ENCODE measurements around the gene TMEM259.
A peak's percentile ranks its signal among the peaks of the same experiment; 100 is the strongest.

TMEM259 gene

DNA sequence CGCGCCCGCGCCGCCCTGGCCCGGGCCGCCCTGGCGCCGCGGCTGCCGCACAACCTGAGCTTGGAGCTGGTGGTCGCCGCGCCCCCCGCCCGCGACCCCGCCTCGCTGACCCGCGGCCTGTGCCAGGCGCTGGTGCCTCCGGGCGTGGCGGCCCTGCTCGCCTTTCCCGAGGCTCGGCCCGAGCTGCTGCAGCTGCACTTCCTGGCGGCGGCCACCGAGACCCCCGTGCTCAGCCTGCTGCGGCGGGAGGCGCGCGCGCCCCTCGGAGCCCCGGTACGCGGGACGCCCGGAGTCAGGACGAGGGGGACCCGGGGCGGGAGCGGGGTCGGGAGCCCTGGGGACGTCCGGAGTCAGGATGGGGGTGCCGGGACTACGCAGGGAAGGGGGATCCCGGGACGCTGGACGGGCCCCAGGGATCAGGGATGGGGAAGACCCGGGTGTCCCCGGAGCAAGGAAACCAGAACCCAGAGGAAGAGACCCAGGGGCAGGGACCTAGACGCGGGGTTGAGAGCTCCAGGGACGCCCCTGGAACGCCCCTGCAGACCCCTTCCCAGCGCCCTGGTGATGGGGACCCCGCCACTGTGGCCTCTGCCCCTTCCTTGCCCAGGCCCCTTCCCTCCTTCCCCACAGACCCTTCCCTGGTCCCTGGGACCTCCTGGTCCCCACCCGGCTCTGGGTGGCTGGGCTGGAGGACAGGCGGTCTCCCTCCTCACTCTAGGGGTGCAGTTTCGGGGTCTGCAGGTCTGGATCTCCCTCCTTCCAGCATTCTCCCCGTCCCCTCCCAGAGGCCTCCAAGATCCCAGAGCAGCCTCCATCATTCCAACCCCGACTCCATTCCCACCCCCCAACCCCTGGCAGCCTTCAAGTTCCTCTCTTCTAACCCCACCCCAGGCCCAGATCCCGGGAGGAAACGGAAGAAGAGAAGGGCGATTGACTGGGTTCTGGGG lies 20.1 kb downstream of the TMEM259 start:
- no peak for DNase-seq

DNA sequence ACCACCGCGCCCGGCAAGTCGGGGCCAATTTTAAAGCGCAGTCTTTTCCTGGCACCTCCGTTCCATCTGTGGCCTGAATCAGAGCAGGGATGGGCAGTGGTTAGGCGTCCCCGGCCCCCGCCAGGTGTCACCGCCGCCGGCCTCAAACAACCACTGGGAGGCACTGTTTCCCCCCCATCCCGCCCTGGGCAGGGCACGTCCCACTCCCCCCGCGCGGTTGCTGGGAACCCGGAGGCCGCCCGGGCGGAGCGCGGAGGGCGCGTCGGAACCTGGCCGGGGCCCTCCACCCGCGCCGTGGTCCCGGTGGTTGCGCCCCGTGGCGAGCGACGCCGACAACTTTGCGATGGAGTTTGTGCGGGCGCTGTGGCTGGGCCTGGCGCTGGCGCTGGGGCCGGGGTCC lies 20.8 kb downstream of the TMEM259 start, which contains the start of gene GRIN3B:
TSS of gene GRIN3B (plus strand) at position 325 of the 400 bp plus-strand sequence. CDS start at position 344, 19 bp downstream.
- no peak for DNase-seq

DNA sequence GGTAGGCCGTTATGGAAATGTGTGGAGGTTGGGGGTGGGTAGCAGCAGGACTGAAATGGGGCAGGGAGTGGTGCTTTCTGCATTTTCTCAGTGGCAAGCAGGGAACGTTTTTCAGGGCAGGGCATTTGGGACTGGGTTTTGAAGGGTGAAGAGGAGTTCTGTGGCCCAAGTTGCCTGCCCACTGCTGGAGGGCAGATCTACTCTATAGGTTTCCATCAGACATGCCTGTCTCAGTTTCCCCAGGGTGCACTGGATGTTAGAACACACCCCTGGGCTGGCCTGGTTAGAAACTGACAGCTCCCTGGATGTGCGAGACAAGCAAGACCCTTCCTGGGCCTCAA lies 21.6 kb downstream of the TMEM259 start:
- DNase-seq, result no peak

DNA sequence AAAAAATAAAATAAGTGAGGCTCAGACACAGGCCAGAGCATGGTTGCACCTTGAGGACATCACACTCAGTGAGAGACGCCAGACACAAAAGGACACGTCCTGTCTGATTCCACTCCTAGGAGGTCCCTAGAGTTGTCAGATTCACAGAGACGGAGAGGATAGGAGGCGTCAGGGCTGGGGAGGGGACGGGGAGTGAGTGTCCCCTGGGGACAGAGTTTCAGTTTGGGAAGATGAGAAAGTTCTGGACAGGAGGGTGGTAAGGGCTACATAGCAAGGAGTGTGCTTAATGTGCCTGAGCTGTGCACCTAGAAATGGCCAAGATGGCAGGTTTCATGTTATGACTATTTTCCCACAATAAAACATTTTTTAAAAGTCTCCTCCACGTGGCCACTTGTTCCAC lies 22.9 kb downstream of the TMEM259 start:
- DNase-seq, result no peak

DNA sequence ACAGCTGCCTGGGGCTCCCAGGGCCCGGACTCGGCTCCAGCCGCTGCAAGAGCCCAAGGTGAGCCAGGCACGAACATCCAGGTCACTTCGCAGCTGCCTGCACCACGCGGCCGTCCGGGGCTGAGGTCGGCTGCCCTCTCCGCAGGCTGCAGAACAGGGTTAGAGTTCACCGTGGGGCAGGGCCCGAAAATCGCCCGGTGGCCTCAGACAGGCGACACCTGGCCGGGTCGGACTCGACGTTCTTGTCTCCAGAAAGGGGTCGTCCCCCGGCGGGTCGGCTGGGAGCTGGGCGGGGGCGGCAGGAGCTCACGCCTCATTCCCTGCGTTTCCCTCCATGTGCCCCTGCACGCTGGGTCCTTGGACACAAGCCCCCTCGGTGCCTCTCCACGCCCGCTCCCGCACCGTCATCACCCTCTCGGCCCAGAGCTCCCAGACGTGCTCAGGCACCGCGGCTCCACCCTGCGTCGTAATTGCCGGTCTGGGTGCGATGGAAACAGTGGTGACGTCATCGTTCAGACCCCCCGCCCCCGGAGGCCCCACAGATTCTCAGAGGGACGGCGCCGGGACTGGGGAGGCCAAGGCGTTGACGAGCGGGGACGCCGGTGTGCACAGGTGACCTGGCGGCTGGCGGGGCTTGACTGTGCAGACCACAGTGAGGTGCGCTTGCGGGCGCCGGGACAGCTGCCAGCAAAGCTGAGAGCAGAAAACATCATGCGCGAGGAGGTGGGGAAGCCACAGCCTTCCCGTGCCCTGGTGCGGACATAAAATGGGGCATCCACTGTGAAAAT lies 24.7 kb downstream of the TMEM259 start:
- DNase-seq, result peak; percentile 22 to 58

DNA sequence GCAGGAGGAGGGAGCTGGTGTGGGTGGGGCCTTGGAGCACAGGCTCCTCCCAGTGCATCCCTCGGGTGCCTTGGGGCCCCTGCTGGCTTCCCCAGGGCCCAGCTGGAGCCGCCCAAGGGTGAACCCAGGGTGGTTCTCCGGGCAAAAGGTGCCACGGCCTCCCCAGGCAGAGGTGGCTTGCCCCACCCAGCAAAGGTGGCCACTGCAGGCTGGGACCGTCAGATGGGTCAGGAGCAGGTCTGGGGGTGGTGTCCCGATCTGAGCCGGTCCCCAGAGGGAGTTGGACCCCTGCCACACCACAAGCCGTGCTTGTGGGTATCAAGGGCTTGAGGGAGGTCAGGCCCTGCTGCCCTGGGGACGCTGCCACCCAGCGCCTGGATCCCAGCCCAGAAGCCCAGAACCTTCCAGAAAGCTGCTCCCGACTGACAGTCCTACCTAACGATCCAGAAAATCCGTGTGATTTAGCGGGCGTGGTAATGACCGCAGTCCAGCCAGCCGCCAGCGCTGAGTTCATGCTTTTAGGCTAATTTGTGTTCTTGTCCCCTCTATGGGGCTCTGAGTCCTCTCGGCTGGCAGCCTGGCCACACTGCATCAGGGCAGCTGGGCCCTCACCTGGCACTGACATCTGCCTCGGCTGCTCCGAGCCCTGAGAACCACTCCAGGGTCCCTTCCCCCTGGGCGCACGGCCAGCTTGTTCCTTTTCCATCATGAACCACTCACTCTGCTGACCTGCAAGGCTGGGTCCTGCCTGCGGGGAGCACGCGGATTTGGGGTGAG lies 25.7 kb downstream of the TMEM259 start:
- DNase-seq, result peak in 1 of 2 experiments; percentile 15

DNA sequence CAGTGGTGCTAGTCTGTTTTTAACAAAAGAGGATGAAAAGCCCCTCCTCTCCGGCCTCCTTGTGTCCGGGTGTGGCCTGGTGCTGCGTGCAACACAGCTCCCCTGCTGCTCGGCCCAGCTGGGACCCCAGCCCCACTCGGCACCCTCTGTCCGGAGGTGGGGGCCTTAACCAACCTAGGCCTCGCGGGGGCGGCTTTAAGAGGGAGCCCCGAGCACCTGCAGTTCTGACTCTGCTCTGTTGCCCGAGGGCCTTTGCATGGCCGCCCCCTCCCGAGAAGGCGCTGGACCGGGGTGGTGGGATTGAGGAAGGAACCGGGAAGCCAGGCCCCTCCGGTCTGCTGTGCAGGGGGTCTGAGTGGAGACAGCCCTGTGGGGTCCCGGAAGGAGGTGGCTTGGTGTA lies 26.4 kb downstream of the TMEM259 start:
- DNase-seq, result no peak

DNA sequence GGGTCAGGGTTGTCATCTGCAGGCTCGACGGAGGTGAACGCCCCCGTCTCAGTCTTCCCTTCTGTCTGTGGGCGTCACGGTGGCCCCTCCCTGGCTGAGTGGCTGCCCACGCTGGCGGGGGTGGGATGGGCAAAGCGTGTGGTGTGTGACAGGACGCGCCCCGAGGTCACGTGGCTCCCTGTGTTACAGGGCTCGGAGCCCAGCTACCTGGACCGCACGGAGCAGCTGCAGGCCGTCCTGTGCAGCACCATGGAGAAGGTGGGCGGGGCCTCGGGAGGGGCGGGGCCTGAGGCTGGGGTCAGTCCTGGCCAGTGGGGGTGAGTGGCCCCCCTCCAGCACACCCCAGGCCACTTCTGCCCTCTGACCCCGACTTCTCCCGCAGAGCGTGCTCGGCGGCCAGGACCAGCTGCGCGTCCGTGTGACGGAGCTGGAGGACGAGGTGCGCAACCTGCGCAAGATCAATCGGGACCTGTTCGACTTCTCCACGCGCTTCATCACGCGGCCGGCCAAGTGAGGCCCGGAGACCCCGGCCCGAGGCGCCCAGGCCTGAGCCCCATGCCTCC lies 27.0 kb downstream of the TMEM259 start:
- no peak for DNase-seq

DNA sequence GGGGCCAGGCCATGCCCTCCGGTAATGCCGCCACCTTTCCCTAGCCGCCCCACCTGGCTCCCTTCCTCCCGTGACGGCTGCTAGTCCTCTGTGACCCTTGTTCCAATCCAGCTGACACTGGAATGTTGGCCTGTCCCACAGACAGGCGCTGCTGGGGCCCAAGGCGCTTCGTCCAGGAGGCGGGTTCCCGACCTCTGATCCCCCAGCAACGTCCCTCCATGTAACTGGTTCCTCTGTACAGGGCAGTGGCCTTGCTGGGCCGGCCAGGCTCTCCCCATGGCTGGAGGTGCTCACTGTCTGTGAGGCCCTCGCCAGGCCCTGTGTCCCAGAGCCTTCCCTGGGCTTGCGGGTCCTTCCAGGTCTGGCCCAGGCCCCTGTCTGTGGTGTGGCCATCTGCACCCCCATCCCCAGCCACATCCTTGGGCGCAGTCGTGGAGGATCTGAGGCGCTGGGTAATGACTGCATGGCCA lies 27.5 kb downstream of the TMEM259 start:
- DNase-seq, result no peak

DNA sequence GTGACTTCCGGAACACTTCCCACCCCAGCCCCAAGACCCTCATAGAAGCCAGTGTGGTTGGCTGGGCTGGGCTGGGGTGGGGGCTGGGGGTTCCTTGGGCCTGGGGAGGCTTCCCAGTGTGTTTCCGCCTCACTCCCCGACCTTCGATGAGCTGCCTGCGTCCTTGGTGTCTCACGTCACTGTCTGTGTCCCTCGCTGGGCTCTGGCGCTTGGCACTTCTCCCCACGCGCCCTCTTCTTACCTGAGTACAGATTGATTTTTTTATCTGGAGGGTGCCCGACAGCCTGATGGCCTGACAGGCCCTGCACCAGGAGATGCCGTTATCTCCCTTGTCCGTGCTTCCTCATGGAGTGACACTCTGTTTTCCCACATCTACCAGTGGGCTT lies 28.3 kb downstream of the TMEM259 start:
- DNase-seq, result no peak

DNA sequence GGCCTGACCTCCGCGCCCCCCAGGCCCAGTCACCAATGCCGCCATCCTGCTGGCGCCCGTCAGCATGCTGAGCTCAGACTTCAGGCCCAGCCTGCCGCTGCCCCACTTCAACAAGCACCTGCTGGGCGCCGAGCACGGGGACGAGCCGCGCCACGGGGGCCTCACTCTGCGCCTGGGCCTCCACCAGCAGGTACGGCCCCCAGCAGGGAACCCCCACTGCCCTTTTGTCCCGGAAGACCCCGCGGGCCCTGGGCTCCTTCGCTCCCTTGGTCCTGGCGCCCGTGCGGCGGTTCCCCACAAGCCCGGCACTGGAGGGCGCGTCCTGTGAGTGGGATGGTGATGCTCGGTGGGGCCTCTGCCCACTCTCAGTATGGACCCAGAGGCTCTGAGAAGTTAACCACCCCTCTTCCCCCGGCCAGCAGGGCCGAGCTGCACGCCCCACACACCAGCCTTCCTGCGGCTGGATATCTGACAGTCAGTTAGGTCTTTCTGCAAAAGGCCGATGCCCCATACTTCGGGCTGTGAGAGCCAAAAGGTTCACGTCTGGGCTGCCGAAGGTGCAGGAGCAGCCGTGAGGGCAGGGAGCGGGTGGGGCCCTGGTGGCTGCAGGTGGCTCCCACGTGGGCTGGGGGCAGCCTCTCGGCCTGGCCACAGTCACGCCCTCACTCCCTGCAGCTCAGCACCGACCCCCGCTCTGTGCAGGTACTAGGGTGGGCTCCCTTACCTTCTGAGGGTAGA lies 28.8 kb downstream of the TMEM259 start:
- DNase-seq, result no peak

DNA sequence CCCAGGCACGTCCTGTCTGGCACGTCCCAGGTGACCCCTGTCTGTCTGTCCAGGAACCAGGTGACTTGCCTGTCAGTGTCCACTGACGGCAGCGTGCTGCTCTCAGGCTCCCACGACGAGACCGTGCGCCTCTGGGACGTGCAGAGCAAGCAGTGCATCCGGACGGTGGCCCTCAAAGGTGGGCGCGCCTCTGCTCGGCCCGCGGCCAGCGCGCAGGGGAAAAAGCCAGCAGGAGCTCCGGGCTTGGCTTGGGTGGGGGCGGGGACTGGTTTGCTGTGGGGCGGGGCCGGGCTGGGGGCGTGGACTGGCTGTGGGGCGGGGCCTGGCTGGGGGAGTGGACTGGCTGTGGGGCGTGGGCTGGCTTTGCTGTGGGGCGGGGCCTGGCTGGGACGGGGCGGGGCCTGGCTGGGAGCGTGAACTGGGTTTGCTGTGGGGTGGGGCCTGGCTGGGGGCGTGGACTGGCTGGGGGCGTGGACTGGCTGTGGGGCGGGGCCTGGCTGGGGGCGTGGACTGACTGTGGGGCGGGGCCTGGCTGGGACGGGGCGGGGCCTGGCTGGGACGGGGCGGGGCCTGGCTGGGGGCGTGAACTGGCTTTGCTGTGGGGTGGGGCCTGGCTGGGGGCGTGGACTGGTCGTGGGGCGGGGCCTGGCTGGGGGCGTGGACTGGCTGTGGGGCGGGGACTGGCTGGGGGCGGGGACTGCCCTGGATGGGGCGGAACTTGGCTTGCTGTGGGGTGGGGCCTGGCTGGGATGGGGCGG lies 29.6 kb downstream of the TMEM259 start:
- DNase-seq, result no peak

DNA sequence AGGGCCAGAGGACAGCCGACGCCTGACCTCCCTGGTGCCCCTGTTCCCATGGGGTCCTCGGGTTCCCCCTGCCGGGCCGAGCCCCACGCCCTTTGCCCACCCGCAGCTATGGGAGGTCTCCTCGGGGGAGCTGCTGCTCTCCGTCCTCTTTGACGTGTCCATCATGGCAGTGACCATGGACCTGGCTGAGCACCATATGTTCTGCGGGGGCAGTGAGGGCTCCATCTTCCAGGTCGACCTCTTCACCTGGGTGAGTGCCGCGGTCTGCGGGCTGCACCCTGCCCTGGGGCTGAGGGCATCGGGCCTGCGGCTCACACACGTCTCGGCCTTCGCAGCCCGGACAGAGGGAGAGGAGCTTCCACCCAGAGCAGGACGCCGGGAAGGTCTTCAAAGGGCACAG lies 30.2 kb downstream of the TMEM259 start:
- no peak for DNase-seq

DNA sequence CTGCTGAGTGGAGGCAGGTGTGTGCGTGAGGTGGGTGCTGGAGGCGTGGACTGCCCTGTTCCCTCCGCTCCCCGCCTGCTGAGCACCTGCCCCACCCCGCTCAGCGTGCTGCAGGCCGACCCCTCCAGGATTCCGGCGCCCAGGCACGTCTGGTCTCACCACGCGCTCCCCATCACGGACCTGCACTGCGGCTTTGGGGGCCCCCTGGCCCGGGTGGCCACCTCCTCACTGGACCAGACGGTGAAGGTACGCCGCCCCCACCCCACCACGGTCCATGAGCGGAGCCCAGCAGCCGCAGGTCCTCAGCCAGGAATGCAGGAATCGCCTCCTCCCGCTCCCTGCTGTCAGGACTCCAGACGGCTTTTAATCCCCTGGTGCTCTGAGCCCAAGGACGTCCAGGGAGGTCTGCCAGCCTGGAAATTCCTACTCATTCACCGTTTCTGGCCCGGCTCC lies 30.8 kb downstream of the TMEM259 start:
- DNase-seq, result no peak

DNA sequence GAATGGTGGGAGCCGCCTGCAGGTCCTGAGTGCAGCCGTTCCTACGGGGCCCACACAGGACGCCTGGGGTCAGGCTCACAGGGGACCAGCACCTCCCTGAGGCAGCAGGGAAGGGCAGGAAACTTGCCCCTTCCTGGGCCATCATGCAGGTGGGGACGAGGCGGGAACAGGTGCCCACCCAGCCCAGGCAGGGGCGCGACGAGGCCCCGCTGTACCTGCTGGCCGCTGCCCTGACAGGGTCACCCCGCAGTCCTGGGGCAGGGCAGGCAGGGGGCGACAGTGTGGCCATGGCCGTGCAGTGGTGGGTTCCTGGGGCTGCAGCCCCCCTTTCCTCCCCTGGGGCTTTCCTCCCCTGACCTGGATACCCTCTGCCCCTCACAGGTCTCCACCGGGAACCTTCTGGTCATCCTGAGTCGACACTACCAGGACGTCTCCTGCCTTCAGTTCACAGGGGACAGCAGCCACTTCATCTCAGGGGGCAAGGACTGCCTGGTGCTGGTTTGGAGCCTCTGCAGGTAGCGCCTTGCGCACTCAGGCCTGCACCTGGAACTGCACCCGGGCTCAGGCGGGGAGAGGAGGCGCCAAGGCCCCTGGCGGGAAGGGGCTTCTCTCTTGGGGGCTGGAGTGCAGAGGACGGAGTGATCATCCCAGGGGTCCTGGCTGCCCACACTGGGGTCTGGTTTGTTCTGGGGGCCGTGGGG lies 31.4 kb downstream of the TMEM259 start:
- DNase-seq, result no peak

DNA sequence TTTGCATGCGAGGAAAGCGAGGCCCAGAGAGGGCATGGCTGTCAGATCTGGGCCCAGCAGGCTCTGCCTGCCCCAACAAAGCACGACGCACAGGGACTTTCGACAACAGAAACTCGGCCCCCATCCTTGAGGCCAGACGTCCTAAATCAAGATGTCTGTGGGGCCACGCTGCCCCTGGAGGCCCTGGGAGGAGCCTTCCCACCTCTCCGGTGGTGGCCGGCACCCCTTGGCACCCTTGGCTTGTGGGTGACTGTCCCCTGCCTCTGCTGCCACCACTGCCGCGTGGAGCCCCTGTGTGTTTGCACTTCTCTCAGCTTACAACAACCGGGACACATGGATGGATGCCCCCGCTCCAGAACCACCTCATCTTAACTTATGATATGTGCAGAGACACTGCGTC lies 32.4 kb downstream of the TMEM259 start:
- DNase-seq, result no peak

DNA sequence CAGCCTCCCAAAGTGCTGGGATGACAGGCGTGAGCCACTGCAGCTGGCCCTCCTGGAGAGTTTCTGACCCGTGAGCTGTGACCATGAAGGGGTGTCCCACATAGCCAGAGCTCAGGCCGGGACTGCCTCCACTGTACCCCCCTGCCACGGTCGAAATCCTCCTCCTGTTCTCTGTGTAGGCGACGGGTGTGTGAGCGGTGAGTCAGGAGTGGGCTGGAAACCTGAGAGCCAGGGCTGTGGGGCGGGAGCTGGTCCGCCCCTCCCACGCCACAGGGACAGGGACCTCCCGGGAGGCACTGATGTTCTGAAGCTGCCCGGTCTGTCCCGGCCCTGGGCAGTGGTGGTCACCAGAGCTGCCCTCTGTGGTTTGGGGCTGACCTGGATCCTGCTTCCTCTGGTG lies 32.8 kb downstream of the TMEM259 start:
- no peak for DNase-seq

DNA sequence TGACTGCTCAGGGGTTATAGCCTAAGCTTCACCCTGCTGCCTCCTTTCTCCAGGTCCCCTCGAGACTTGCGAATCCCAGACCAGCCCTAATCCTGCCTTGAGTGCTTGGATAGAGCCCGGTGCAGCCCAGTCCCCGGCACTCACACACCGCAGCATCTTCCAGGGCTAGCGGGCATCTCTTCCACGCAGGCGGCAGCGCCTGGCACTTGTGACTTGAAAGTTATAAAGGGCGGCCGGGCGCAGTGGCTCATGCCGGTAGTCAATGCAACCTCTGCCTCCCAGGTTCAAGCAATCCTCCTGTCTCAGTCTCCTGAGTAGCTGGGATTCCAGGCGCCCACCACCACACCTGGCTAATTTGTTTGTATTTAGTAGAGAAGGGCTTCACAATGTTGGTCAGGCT lies 34.8 kb downstream of the TMEM259 start:
- no peak for DNase-seq

DNA sequence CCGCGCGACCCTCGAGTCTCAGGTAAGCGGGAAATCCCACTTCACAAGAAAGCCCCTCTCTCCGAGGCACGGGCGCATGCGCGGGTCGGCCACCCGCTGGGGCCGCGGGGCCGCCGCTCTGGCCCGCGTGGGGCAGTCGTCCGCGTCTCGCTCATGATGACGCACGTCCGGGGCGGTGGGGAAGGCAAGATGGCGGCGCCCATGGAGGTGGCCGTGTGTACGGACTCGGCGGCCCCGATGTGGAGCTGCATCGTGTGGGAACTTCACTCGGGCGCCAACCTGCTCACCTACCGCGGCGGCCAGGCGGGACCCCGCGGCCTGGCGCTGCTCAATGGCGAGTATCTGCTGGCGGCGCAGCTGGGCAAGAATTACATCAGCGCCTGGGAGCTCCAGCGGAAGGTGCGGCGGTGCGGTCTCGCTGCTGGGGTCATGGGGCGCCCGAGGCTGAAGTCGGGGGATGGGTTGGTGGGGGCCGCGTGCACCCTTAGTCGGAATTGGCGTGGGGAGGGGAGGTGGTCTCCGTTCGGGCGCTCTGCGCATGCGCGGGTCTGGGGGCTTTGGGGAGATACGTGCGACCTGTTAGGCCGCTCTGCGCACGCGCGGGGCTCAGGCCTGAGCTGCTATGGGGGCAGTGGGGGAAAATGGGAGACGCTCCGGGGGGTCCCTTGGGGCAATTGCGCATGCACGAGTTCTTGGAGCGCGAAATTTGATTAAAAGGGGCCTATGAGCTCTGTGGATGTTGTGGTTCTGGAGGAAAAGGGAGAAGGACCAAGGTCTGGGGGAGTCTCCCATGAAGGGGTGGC lies 36.6 kb downstream of the TMEM259 start, which contains the start of gene WDR18:
TSS of gene WDR18 (plus strand) at position 181 of the 803 bp plus-strand sequence. CDS start at position 190, 9 bp downstream.
- peak; percentile 88 to 89 for DNase-seq
